Thyroid gland (tissue), 4 donors: Measurements from ENCODE around the gene TEKT3.

Experiments
- POLR2A ChIP-seq, 2 donors: fragments of 450-650 bp; IDR thresholded peaks; one replicate each; pipeline ENCODE4 v1.6.1; 2017; ENCODE audit warnings: antibody characterized with exemption in 2 of 2, mild to moderate bottlenecking in 2 of 2, moderate library complexity in 1 of 2
- TF ChIP-seq, protein P1 (sequence below), 6 experiments: fragments of 200-600 bp in 3 of 6; fragments of 450-650 bp in 3 of 6; sonication (generic) in 3 of 6; IDR thresholded peaks; one replicate each; pipeline ENCODE4 v1.5.1; 2016 to 2019; ENCODE audit warnings: antibody characterized with exemption in 6 of 6, mild to moderate bottlenecking in 2 of 6, inconsistent platforms in 1 of 6, moderate library complexity in 1 of 6

DNA sequence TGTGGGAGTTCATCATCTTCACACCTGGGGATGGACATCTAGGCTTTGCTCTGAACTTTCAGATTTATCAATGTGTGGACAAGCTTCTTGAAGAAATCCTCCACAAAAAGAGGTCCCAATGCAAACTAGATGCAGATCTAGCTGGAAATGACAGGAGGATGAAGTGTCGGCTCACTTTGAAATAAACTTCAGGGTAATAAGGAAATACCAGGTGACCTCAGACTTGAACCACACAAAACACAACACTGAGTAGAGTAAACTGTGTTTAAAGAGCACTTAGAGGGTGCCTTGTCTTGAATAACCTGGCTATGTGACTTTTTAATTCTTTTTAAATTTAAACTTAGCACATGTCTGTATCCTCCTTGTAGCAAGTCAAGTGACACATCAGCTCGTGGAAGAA lies 27.2 kb upstream of the TEKT3 start:
- no peak for TF ChIP-seq POLR2A (IDR thresholded peaks at IDR 0.05)
- TF ChIP-seq, protein P1, sequence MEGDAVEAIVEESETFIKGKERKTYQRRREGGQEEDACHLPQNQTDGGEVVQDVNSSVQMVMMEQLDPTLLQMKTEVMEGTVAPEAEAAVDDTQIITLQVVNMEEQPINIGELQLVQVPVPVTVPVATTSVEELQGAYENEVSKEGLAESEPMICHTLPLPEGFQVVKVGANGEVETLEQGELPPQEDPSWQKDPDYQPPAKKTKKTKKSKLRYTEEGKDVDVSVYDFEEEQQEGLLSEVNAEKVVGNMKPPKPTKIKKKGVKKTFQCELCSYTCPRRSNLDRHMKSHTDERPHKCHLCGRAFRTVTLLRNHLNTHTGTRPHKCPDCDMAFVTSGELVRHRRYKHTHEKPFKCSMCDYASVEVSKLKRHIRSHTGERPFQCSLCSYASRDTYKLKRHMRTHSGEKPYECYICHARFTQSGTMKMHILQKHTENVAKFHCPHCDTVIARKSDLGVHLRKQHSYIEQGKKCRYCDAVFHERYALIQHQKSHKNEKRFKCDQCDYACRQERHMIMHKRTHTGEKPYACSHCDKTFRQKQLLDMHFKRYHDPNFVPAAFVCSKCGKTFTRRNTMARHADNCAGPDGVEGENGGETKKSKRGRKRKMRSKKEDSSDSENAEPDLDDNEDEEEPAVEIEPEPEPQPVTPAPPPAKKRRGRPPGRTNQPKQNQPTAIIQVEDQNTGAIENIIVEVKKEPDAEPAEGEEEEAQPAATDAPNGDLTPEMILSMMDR (IDR thresholded peaks at IDR 0.05): no peak
